GM18505 (cell line): ENCODE data around the gene VSNL1.

ENCODE experiments used
- ATAC-seq: cut with Tn5 transposase; IDR thresholded peaks from one replicate; pipeline ENCODE4 v1.9.1; 2021; ENCODE audit not compliant: unreplicated experiment
- POLR2A ChIP-seq: IDR thresholded peaks from 4 replicates; pipeline ENCODE4 v1.6.1; 2011; ENCODE audit warnings: borderline replicate concordance; ENCODE audit not compliant: insufficient read depth, insufficient read length; ENCODE audit errors: extremely low read depth

Gene VSNL1

DNA sequence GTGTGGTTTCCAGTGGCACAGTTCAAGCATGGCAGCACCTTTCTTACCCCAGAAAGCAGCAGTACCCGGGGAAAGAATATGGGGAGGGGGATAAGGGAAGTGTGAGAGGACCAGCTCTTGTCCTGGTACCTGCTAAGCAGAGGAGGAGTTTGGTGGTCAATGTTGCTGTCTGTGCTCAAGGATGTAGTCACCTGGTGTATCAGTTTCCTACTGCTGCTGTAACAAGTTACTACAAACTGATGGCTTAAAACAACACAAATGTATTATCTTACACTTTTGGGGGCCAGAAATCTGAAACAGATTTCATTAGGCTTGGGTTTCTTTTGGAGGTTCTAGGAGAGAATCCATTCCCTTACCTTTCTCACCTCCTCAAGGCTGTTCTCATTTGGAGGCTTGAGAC is 77.5 kb downstream of the VSNL1 start:
- TF ChIP-seq POLR2A: no peak
- ATAC-seq: no peak

DNA sequence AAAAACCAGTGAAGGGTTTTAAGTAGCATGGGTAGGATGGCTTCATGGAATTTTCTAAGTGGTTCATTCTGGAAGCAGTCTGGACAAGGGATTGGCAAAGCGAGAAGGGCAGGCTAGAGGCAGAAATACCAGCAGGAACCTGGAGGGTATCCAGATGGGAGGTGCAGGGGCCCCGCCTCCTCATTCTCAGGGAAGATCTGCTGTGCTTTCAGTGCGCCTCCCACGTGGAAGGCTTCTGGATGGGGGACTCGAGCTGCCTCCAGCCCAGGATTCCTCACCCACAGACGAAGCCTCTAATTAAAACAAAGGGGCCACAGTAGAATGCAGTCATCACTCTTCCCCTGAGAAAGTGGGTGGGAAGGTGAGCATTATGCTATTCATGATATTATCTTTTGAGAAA is 79.8 kb downstream of the VSNL1 start:
- no peak for ATAC-seq
- TF ChIP-seq POLR2A: no peak

DNA sequence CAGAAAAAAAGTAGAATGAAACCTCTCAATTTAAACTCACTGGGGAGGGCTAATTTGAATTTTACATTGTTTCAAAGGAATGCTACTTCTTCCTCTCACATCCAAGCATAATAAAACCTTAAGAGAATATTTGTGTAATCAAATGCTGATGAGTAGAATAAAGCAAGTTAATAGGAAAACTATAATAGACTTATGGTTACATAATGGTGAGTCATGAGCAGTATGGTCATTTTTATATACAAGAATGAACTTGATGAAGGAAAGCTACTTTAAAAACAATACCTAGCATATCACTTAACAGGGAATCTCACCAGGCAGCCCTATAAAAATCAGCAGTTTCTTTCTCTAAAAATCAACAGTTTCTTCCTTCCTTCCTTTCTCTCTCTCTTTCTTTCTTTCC is 80.3 kb downstream of the VSNL1 start:
- no peak for ATAC-seq
- TF ChIP-seq POLR2A: no peak

DNA sequence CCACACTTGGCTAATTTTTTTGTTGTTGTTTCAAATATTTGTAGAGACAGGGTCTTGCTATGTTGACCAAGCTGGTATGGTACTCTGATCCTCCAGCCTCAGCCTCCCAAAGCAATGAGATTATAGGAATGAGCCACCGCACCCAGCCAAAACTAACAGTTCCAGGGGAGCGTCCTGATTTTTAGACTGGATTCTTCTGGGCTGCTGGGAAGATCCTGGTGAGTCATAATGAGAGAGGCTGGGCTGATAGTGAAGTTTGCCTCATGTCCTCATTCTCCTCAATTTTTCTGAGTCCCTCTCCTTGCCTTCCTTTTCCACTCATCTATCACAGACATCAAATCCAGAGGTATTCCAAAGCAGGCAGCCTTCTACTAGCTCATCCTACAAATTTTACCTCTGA is 81.3 kb downstream of the VSNL1 start:
- no peak for TF ChIP-seq POLR2A
- no peak for ATAC-seq

DNA sequence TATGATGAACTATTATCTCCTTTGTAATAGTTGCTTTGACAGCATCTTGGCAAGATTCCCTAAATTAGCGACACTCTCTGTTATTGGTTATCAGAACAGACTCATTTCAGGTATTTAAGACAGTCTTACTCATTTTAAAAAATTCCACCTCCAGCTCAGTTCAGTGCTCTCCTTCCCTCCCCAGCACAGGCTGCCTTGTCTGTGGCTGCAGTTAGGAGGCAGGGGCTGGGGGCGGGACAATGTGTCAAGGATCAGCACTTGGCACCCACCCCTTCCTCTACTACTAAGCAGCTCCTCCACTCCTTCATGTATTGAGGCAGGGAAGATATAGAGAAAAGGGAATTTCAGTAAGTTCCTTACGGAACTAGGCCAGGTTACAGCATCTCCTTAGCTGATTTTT is 85.0 kb downstream of the VSNL1 start:
- no peak for TF ChIP-seq POLR2A
- ATAC-seq: no peak

DNA sequence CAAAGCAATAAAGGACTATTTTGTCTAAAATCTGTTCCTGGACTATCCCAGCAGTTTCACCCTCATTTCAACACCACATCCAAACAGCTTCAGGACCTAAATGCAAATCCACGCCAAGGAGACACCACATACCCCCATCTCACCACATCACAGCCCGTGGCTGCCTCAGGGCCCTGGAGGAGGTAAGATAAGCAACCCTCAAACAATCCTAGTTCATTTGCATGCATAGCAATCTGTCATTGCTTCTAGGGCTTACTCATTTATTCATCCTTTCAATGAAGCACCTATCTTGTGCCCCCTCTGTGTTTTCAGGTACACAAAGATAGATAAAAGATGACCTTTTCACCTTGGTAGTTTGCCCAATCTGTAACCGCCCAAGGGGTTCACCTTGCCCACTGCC is 86.5 kb downstream of the VSNL1 start:
- no peak for ATAC-seq
- TF ChIP-seq POLR2A: no peak

DNA sequence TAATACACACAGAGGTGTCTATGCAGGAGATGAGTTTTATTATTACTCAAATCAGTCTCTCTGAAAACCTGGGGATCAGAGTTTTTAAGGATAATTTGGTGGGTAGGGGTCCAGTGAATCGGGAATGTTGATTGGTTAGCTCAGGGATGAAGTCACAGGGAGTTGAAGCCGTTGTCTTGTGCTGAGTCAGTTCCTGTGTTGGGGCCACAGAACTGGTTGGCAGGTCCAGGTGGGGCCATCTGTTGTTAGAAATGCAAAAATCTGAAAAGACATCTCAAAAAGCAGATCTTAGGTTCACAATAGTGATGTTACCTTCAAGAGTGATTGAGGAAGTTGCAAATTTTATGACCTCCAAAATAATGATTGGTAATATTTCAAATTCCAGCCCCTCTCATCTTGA is 86.9 kb downstream of the VSNL1 start:
- no peak for TF ChIP-seq POLR2A

DNA sequence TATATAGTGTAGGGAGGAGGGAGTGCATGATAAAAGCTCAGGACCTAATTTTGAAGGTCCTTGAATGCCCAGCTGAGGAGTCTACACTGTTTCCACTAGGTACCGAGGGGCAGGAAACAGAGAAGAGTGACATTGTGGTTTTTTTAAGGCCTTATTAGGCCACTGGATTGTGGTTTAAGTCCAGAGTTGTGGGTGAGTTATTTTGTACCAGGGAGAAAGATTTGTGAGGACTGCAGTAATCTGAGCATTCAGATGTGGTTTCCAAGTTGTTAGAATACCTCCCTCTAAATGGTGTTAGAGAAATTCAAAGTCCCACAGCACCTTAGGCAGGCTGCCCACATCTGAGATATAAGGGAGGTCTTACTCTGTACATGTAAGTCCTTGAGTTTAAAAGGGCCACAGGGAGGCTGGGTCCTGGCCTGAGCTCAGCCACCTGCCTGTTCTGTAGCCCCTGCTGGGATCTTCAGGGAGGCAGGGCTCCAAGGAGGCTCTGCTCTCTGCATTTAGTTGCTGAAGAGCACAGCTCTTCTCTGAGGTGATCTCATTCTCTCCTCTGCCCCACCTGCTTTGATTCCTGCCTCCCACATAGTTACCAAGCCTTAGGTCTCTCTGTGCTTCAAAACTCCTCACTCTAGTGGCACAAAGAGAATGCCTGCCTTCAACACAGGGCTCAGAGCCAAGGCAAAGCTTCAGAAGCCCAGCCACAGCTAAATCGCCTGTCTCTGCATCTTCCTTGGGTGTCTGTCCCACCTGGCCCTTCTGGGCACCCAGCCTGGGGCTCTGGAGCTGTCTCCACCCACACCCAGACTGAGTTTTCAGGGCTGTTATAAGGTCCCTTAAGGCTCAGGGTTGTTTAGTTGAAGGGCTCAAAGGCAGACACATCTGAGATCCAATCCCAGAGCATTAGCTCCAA is 88.1 kb downstream of the VSNL1 start:
- no peak for TF ChIP-seq POLR2A
- ATAC-seq: no peak

More for the DNA sequence above, 86.9 kb downstream of the VSNL1 start:
- no peak for ATAC-seq

DNA sequence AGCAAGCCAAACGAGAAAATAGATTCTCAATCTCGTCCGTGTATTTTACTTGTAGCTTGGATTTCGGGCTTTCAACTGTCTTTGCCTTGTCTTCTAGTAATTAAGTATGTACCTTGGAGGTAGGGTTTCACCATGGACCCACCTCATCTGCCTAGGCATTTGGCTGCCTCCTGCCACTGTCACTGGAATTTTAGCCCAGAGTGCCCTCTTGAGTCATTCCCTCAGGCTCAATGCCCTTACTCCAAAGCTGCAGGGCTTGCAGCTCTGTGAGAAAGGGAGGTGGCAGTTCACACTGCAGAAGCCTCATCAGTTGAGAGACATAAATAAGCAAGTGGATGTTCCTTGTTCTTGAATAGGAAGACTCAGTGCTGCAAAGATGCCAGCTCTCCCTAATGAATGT is 89.6 kb downstream of the VSNL1 start:
- TF ChIP-seq POLR2A: no peak
- ATAC-seq: no peak

DNA sequence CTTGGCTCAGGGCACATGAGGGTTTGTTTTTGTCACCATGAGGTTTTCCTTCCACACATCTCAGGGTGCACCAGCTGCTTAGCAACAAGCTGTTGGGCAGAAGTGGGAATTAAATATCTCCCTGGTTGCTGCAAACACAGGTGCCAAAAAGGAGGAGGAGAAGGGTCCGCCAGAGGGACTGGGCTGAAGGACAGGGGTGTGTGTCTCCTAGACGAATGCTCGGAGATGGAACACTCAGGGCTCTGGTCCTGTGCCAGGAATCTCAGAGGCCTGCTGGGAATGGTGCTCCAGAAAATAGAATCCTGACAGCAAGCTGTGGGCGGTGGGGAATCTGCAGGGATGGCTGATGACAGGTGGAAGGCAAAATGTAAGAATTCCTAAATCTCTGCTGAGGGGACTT is 94.5 kb downstream of the VSNL1 start:
- ATAC-seq: no peak

DNA sequence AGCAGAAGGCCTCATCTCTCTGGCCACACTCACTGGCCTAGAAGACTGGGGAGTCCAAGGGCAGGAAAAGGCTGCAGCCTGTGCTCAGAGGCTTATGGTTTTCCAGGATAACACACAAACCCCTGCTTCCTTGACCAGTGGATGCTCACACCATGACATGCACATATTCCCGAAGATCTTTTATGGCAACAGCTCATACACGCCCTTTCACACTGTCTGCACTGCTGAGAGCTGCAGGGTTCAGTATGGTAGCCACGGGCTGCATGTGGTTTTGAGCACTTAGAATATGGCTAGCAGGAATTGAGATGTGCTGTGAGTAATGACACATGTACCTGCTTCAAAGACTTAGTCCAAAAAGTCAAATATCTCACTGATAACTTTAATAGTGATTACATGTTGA is 95.8 kb downstream of the VSNL1 start:
- no peak for TF ChIP-seq POLR2A
- no peak for ATAC-seq

More for the DNA sequence above, 94.5 kb downstream of the VSNL1 start:
- no peak for TF ChIP-seq POLR2A

DNA sequence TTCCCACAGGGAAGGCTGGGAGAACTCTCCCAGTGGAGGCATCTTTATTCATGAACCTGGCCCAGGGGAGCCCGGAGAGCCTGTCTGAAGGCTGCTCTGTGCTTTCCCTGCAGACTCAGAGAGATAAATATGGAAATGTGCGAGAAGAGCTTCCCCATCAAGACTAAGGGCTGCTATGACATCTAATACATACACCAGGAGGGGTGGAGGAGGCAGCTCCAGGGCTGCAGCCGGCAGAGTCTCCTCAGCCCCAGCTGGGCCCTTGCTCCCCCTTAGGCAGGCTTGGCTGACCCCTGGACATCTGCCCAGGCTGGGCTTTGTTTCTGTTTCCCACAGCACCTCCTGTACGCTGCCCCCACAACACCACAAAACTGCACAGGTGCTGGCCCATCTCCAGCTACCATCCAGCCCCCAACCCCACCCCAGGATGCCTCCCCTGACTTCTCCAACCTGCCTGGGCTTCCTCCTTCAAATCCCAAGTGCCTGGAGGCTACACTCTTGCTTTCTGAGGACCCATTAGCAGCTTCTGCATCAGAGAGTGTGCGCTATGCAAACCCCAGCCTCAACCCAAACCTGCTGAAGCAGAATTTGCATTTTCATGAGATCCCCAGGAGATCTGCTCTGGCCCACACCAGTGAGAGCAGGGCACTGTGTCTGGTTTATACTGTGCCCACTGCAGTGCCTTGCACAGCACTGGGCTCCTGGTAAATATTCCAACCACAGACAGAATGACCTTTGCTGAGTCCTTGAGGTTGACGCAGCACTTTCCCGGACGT is 96.8 kb downstream of the VSNL1 start:
- TF ChIP-seq POLR2A: no peak
- ATAC-seq: no peak

DNA sequence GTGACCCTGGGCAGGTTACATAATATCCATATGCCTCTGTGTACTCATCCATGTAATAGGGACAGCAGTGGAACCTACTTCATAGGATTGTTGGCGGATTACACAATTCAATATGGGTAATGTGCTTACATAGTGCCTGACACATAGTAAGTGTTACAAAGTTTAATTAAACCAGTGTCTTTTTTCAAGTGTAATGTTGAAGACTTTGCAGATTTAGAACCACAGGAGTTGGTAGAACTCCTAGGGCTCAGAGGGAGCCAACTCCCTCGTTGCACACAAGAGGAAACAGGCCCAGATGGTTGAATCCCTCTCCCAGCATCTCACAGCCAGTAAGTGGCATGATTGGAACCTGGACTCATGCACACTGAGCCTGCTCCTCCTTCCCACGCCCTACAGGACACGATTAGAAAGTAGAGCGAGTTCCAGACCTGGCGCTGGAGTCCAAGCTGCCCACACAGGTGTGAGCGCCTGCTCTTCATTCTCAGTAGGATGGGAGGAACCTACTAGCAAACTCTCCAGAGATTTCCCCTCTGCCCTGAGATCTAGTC is 97.8 kb downstream of the VSNL1 start:
- TF ChIP-seq POLR2A: no peak

DNA sequence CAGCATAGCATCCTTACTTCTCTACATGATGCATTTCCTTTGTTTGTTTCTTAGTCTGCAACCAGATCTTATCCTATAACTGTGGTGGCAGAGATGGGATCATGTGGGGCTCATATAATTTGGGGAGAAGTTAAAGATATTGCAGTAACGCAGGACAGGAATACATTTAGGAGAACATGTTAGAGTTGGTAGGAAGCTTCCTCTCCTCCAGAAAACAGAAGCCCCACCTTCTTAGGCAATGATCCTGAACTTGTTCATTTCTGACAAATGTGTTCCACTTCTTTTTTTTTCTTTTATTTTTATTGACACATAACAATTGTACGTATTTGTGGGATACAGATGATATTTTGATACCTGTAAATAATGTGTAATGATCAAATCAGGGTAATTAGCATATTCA is 99.9 kb downstream of the VSNL1 start:
- ATAC-seq: no peak
- no peak for TF ChIP-seq POLR2A

More for the DNA sequence above, 97.8 kb downstream of the VSNL1 start:
- ATAC-seq: no peak

DNA sequence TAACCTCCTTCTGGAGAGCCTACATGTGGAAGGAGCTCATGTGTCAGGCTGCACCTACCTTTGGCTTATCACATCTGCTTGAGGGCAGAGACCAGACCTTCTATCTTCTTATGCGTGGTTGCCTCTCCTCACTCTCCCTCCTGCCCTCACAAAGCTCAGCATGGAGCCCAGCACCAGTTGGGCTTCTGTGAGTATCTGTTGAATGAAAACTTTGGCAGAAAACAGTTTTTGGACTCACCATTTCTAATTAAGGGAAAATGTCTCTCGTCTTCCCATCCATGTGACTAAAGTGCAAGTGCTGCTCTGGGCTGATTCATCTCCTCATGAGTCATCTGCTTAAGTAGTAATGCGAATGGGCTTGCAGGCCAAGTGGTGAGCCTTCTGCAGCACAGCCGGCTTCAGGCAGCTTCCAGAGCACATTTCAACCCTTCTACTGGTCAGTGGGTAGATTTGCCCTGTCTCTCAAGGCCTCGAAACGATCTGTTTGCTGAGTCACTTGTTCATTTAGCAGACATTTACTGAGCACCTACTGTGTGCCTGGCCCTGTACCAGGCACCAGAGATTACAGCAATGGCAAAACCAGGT is 102.6 kb downstream of the VSNL1 start:
- no peak for ATAC-seq
- TF ChIP-seq POLR2A: no peak
